ENCODE data around the gene TMC6. TPM values are rescaled to one million over a fixed set of nuclear protein-coding genes. Genes with fewer than 3 reads are reported as not detected.
"Not testable (repeated sequence)": the region's sequence is repeated elsewhere in the genome, so short reads cannot be mapped to it uniquely, and the experiment has no call there.

Gene TMC6
- total RNA-seq, 4 donors from 2014 or later, result 0.27 to 4.9 (median 2.6) TPM

GRCh38 chr17:78174870-78175642 lies 46.5 kb upstream of the TMC6 start:
- in situ Hi-C loops (cut with MboI; ENCODE audit: low sequenced_read_pairs in 4 of 4) (loop anchor here in 1 of 4 donors (5.0 kb wide), 1 partner anchor 63 kb away; no protein-coding TSS in a partner anchor), intact Hi-C loops (cut with DNase I; ENCODE audit: low total_unique reads) (loop anchor here (1.0 to 5.0 kb wide), 2 partner anchors 12 to 77 kb away; partner anchors contain the start of genes AFMID and TK1)
- Histone ChIP-seq H3K9me3 (no peaks in the 10 kb centered on the region), H3K36me3 (peaks cover 0 to 15% of the 10 kb centered on the region in 2 donors), H3K4me1 (peaks cover 65 to 69% of the 10 kb centered on the region in 2 donors), H3K4me3 (peak overlapping the region; percentile 24 to 37 (median 34)), H3K27me3 (no peaks in the 10 kb centered on the region), H3K27ac (peak overlapping the region; percentile 88 to 96 (median 94))
- DNase-seq, result peak; percentile 45 to 79
- peak; percentile 28 to 34 for ATAC-seq
- TF ChIP-seq CTCF (IDR thresholded peaks at IDR 0.05 in 4 of 5, conservative IDR thresholded peaks at IDR 0.05 in 1 of 5) (peak in 2 of 5 experiments; percentile 6 to 15), POLR2A (IDR thresholded peaks at IDR 0.05) (no peak)

- ATAC-seq (peak; percentile 43 to 61), DNase-seq (peak; percentile 82 to 96)
- Histone ChIP-seq H3K9me3 (no peaks in the 10 kb centered on the region), H3K27me3 (no peaks in the 10 kb centered on the region), H3K36me3 (peaks cover 0 to 15% of the 10 kb centered on the region in 2 donors), H3K4me1 (peaks cover 63 to 69% of the 10 kb centered on the region in 2 donors), H3K4me3 (peak overlapping the region; percentile 24 to 37 (median 34)), H3K27ac (peak overlapping the region; percentile 88 to 96 (median 94))
- TF ChIP-seq POLR2A (IDR thresholded peaks at IDR 0.05) (peak; percentile 47 to 65), CTCF (IDR thresholded peaks at IDR 0.05 in 4 of 5, conservative IDR thresholded peaks at IDR 0.05 in 1 of 5) (peak; percentile 70 to 84 (median 80))
- in situ Hi-C loops (cut with MboI; ENCODE audit: low sequenced_read_pairs in 4 of 4) (no loop called here), intact Hi-C loops (cut with DNase I; ENCODE audit: low total_unique reads) (loop anchor here (1.0 kb wide), 1 partner anchor 13 kb away; the partner anchor contains the start of genes AFMID and TK1)
Observed at GRCh38 chr17:78174346-78174869, 45.9 kb upstream of the TMC6 start.

- intact Hi-C loops (cut with DNase I; ENCODE audit: low total_unique reads), result no loop called here
- no peak for TF ChIP-seq POLR2A (IDR thresholded peaks at IDR 0.05)
- no peak for TF ChIP-seq CTCF (IDR thresholded peaks at IDR 0.05 in 4 of 5, conservative IDR thresholded peaks at IDR 0.05 in 1 of 5)
- H3K4me1 ChIP-seq, result peaks cover 61 to 74% of the 10 kb centered on the region in 2 donors
Observed at GRCh38 chr17:78173097-78173715, 44.7 kb upstream of the TMC6 start.

GRCh38 chr17:78172249-78173051 lies 43.9 kb upstream of the TMC6 start:
- Histone ChIP-seq H3K4me1 (peaks cover 61 to 77% of the 10 kb centered on the region in 2 donors), H3K4me3 (no peak overlapping the region), H3K27me3 (no peaks in the 10 kb centered on the region), H3K27ac (peak overlapping the region; percentile 88 to 96 (median 94)), H3K36me3 (peaks cover 0 to 15% of the 10 kb centered on the region in 2 donors), H3K9me3 (no peaks in the 10 kb centered on the region)
- in situ Hi-C loops (cut with MboI; ENCODE audit: low sequenced_read_pairs in 4 of 4), result no loop called here
- intact Hi-C loops (cut with DNase I; ENCODE audit: low total_unique reads), result no loop called here
- ATAC-seq (peak; percentile 26 to 34), DNase-seq (peak; percentile 41 to 69)
- TF ChIP-seq POLR2A (IDR thresholded peaks at IDR 0.05) (peak in 1 of 2 donors; percentile 59), CTCF (IDR thresholded peaks at IDR 0.05 in 4 of 5, conservative IDR thresholded peaks at IDR 0.05 in 1 of 5) (no peak)

More at GRCh38 chr17:78173097-78173715, 44.7 kb upstream of the TMC6 start:
- ATAC-seq (peak; percentile 19 to 46), DNase-seq (peak; percentile 42 to 64)
- in situ Hi-C loops (cut with MboI; ENCODE audit: low sequenced_read_pairs in 4 of 4), result no loop called here
- Histone ChIP-seq H3K27me3 (no peaks in the 10 kb centered on the region), H3K36me3 (peaks cover 0 to 15% of the 10 kb centered on the region in 2 donors), H3K4me3 (peak overlapping the region in 1 of 4 donors; percentile 14), H3K9me3 (no peaks in the 10 kb centered on the region), H3K27ac (peak overlapping the region; percentile 88 to 96 (median 94))

- H3K27me3 ChIP-seq; intact Hi-C loops (cut with DNase I; ENCODE audit: low total_unique reads); in situ Hi-C loops (cut with MboI; ENCODE audit: low sequenced_read_pairs in 4 of 4); ATAC-seq; H3K9me3 ChIP-seq; H3K4me3 ChIP-seq: not testable (repeated sequence)
- Histone ChIP-seq H3K4me1 (peaks cover 54 to 73% of the 10 kb centered on the region in 2 donors), H3K36me3 (peaks cover 0 to 15% of the 10 kb centered on the region in 2 donors), H3K27ac (peak overlapping the region; percentile 88 to 96 (median 94))
- peak in 1 of 2 donors; percentile 44 for DNase-seq
Observed at GRCh38 chr17:78171591-78172248, 43.2 kb upstream of the TMC6 start.
